IMR-90 (cell line): Measurements from ENCODE around the gene CCZ1B. TPM values are rescaled to one million over a fixed set of nuclear protein-coding genes. Genes with fewer than 3 reads are reported as not detected.
"Not testable (repeated sequence)": the region's sequence is repeated elsewhere in the genome, so short reads cannot be mapped to it uniquely, and the experiment has no call there.

Experiments used
- ATAC-seq: fragments of 200-7000 bp; cut with Tn5 transposase; 2 replicates; pipeline ENCODE4 v1.9.1; 2020; ENCODE audit warnings: low read depth, mild to moderate bottlenecking, moderate library complexity
- BruUV-seq: library from RNA; stranded (reverse); fragments of 400-500 nt; replicated peaks from 2 replicates; lab custom pipeline; 2021; lab: Mats Ljungman, UMichigan
- CTCF ChIA-PET: fragments of 300-600 bp; formaldehyde crosslinking; extraction: SDS; loops from one replicate; lab custom pipeline; 2021; ENCODE audit warnings: antibody characterized with exemption; lab: Yijun Ruan, JAX
- POLR2A ChIA-PET: fragments of 300-600 bp; sonication (Branson Sonifier 250); formaldehyde crosslinking; loops from one replicate; lab custom pipeline; 2022; ENCODE audit warnings: antibody characterized with exemption; ENCODE audit not compliant: unreplicated experiment; lab: Charles Lee
- DNase-seq: peaks from one replicate; pipeline ENCODE4 v3.0.0; 2013
- H2AFZ ChIP-seq: replicated peaks from 2 replicates; pipeline ENCODE3; 2013; ENCODE audit warnings: low read length, mild to moderate bottlenecking; ENCODE audit not compliant: poor library complexity
- H2AK5ac ChIP-seq: 2 replicates; pipeline ENCODE4 v1.6.1; 2013; ENCODE audit warnings: low read depth, low read length, inconsistent platforms
- H2AK9ac ChIP-seq: replicated peaks from 2 replicates; pipeline ENCODE3; 2013; ENCODE audit warnings: mild to moderate bottlenecking, low read depth, low read length, moderate library complexity; ENCODE audit not compliant: poor library complexity
- H2BK120ac ChIP-seq: 2 replicates; pipeline ENCODE4 v1.6.1; 2013; ENCODE audit warnings: low read depth, low read length, inconsistent platforms
- H2BK15ac ChIP-seq: 3 replicates; pipeline ENCODE4 v1.6.1; 2013; ENCODE audit warnings: low read depth, low read length, inconsistent platforms
- H2BK20ac ChIP-seq: 2 replicates; pipeline ENCODE4 v1.6.1; 2013; ENCODE audit warnings: low read depth, mild to moderate bottlenecking, inconsistent platforms, low read length, moderate library complexity
- H2BK5ac ChIP-seq: 2 replicates; pipeline ENCODE4 v1.6.1; 2013; ENCODE audit warnings: mild to moderate bottlenecking, low read depth, low read length, inconsistent platforms; ENCODE audit not compliant: poor library complexity, severe bottlenecking
- H3K14ac ChIP-seq: replicated peaks from 2 replicates; pipeline ENCODE4 v1.6.1; 2013; ENCODE audit warnings: low read depth, low read length, inconsistent platforms
- H3K18ac ChIP-seq: 2 replicates; pipeline ENCODE4 v1.6.1; 2013; ENCODE audit warnings: low read depth, low read length, control low read depth
- H3K23ac ChIP-seq: 2 replicates; pipeline ENCODE4 v1.6.1; 2013; ENCODE audit warnings: low read depth, low read length, inconsistent platforms
- H3K27ac ChIP-seq: 2 replicates; pipeline ENCODE4 v1.5.1; 2013; ENCODE audit warnings: mild to moderate bottlenecking, control low read depth, low read length; ENCODE audit not compliant: insufficient read depth
- H3K27me3 ChIP-seq: 2 replicates; pipeline ENCODE4 v1.6.1; 2013; ENCODE audit warnings: low read length; ENCODE audit not compliant: control insufficient read depth, insufficient read depth
- H3K36me3 ChIP-seq: 2 replicates; pipeline ENCODE4 v1.6.1; 2013; ENCODE audit warnings: low read length, mixed read lengths; ENCODE audit not compliant: control insufficient read depth, insufficient read depth
- H3K4ac ChIP-seq: 2 replicates; pipeline ENCODE4 v1.6.1; 2013; ENCODE audit warnings: low read depth, low read length, inconsistent platforms
- H3K4me1 ChIP-seq: 2 replicates; pipeline ENCODE4 v1.6.1; 2013; ENCODE audit warnings: low read length, mixed read lengths; ENCODE audit not compliant: control insufficient read depth, insufficient read depth
- H3K4me2 ChIP-seq: 2 replicates; pipeline ENCODE4 v1.6.1; 2013; ENCODE audit warnings: low read depth, mild to moderate bottlenecking, control low read depth, low read length, moderate library complexity
- H3K4me3 ChIP-seq: 2 replicates; pipeline ENCODE4 v1.5.1; 2013; ENCODE audit warnings: low read depth, mild to moderate bottlenecking, control low read depth, low read length, moderate library complexity; ENCODE audit not compliant: insufficient read depth
- H3K56ac ChIP-seq: 2 replicates; pipeline ENCODE4 v1.6.1; 2013; ENCODE audit warnings: low read length, inconsistent platforms; ENCODE audit not compliant: insufficient read depth; ENCODE audit errors: extremely low read depth
- H3K79me1 ChIP-seq, 2 experiments: 2 replicates each; pipeline ENCODE4 v1.6.1; 2013; ENCODE audit warnings: low read length in 2 of 2, inconsistent platforms in 1 of 2, low read depth in 1 of 2
- H3K9ac ChIP-seq: 2 replicates; pipeline ENCODE4 v1.6.1; 2013; ENCODE audit warnings: low read depth, low read length, control low read depth
- H3K9me1 ChIP-seq: 2 replicates; pipeline ENCODE4 v1.6.1; 2013; ENCODE audit warnings: low read length, inconsistent platforms; ENCODE audit not compliant: insufficient read depth
- H3K9me3 ChIP-seq: 2 replicates; pipeline ENCODE4 v1.6.1; 2013; ENCODE audit warnings: low read length; ENCODE audit not compliant: control insufficient read depth, insufficient read depth
- H4K20me1 ChIP-seq: 2 replicates; pipeline ENCODE4 v1.6.1; 2013; ENCODE audit warnings: low read length, inconsistent platforms; ENCODE audit not compliant: insufficient read depth
- H4K5ac ChIP-seq: 2 replicates; pipeline ENCODE4 v1.6.1; 2013; ENCODE audit warnings: mild to moderate bottlenecking, low read depth, low read length, control low read depth
- H4K8ac ChIP-seq, 2 experiments: 2 replicates each; pipeline ENCODE4 v1.6.1; 2013; ENCODE audit warnings: low read depth in 2 of 2, low read length in 2 of 2, control low read depth in 1 of 2, inconsistent platforms in 1 of 2
- H4K91ac ChIP-seq: 2 replicates; pipeline ENCODE4 v1.6.1; 2013; ENCODE audit warnings: low read depth, low read length, inconsistent platforms; ENCODE audit not compliant: insufficient read depth
- WGBS, 2 experiments: methylation state at CpG; one replicate each; pipeline versions ENCODE4 v1.1.5 to v1.1.7; 2013; ENCODE audit warnings: missing lambda C conversion rate in 2 of 2; ENCODE audit not compliant: insufficient read length in 1 of 2; ENCODE audit errors: extremely low coverage in 2 of 2; 5-methylcytosine and 5-hydroxymethylcytosine counted together
- dilution Hi-C: fragments of 300-500 bp; cut with HindIII; formaldehyde crosslinking; loops from one replicate; pipeline ENCODE4 v1.14.3; 2018; ENCODE audit warnings: low sequenced_read_pairs; ENCODE audit not compliant: unreplicated experiment
- in situ Hi-C: fragments of 300-500 bp; cut with MboI; formaldehyde crosslinking; loops from 3 replicates; pipeline ENCODE4 v1.14.3; 2019; ENCODE audit warnings: low sequenced_read_pairs, inconsistent platforms, mixed read lengths
- intact Hi-C: fragments of 100-400 bp; cut with micrococcal nuclease; formaldehyde crosslinking; loops from 2 replicates; pipeline ENCODE4 v1.10.0; 2022
- polyA plus RNA-seq, 3 experiments: library from polyadenylated mRNA; depleted of rRNA; stranded (reverse); fragments of >200 nt; gene quantifications; 2 replicates each; pipeline ENCODE4 v1.2.3, GENCODE V29; 2012; ENCODE audit warnings: low replicate concordance in 1 of 3
- total RNA-seq: library from RNA; depleted of rRNA; stranded (reverse); fragments of >200 nt; gene quantifications from 2 replicates; pipeline ENCODE4 v1.2.3, GENCODE V29; 2012

The CCZ1B gene
- total and polyA plus RNA-seq, 2 of the 4 experiments (the other 2 are of a cell fraction): 25.5 to 41.0 TPM

- H3K14ac ChIP-seq, H2BK5ac ChIP-seq, CTCF ChIA-PET, H3K27me3 ChIP-seq, POLR2A ChIA-PET, H2AK5ac ChIP-seq, H2BK120ac ChIP-seq, BruUV-seq, dilution Hi-C loops, H3K23ac ChIP-seq, H3K79me1 ChIP-seq, H3K18ac ChIP-seq, H2BK15ac ChIP-seq, H3K4me3 ChIP-seq, H4K8ac ChIP-seq, H3K4me1 ChIP-seq, H4K91ac ChIP-seq, intact Hi-C loops, H2BK20ac ChIP-seq, H3K9me3 ChIP-seq, H3K27ac ChIP-seq, ATAC-seq, H3K9me1 ChIP-seq, H2AFZ ChIP-seq, H3K4ac ChIP-seq, H2AK9ac ChIP-seq, DNase-seq, H4K5ac ChIP-seq, H3K56ac ChIP-seq, H4K20me1 ChIP-seq, H3K9ac ChIP-seq, H3K4me2 ChIP-seq: not testable (repeated sequence)
- peaks cover 25% of the 10 kb centered on the region for H3K36me3 ChIP-seq
- in situ Hi-C loops: loop anchor here (25.0 kb wide), 1 partner anchor 951 kb away; no protein-coding TSS in a partner anchor
- WGBS, 2 experiments: 80% methylated on average over 1 of the region's 2 CpGs; no CpG with 5 or more reads in 1 of the 2 experiments
These were observed 13.1 kb downstream of the CCZ1B start for GRCh38 chr7:6813011-6813410.

GRCh38 chr7:6807959-6808358 lies 18.1 kb downstream of the CCZ1B start:
- H2BK20ac ChIP-seq, H3K27me3 ChIP-seq, POLR2A ChIA-PET, H3K36me3 ChIP-seq, H3K4me2 ChIP-seq, BruUV-seq, H3K27ac ChIP-seq, H3K18ac ChIP-seq, H2AK5ac ChIP-seq, H3K14ac ChIP-seq, H4K91ac ChIP-seq, DNase-seq, H3K9me1 ChIP-seq, H2BK15ac ChIP-seq, H3K9me3 ChIP-seq, H2AK9ac ChIP-seq, H2AFZ ChIP-seq, H3K4ac ChIP-seq, H2BK5ac ChIP-seq, H2BK120ac ChIP-seq, H3K79me1 ChIP-seq, ATAC-seq, CTCF ChIA-PET, H4K20me1 ChIP-seq, H3K23ac ChIP-seq, H4K5ac ChIP-seq, H3K9ac ChIP-seq, intact Hi-C loops, H3K4me3 ChIP-seq, H3K56ac ChIP-seq, dilution Hi-C loops, H3K4me1 ChIP-seq, H4K8ac ChIP-seq: not testable (repeated sequence)
- WGBS, 2 experiments: no CpG with 5 or more reads among the region's 6 CpGs
- in situ Hi-C loops: loop anchor here (25.0 kb wide), 1 partner anchor 946 kb away; no protein-coding TSS in a partner anchor
